Dendritic cell treated with granulocyte-macrophage colony-stimulating factor and Interleukin-4, amounts not matched to agents 40 ng/mL and 50 ng/mL, for 4 days (primary cell): ENCODE data around the gene CRADD.
A peak's percentile ranks its signal among the peaks of the same experiment; 100 is the strongest.

Experiments
- H3K27ac Mint-ChIP-seq: one replicate; pipeline ENCODE4 v1.8.0; 2022; ENCODE audit warnings: mild to moderate bottlenecking, mixed read lengths
- H3K27me3 Mint-ChIP-seq: one replicate; pipeline ENCODE4 v1.8.0; 2022; ENCODE audit warnings: mild to moderate bottlenecking, mixed read lengths
- H3K36me3 Mint-ChIP-seq: one replicate; pipeline ENCODE4 v1.8.0; 2022; ENCODE audit warnings: low read depth, mixed read lengths
- H3K4me1 Mint-ChIP-seq: one replicate; pipeline ENCODE4 v1.8.0; 2022; ENCODE audit warnings: low read depth, mixed read lengths
- H3K4me3 Mint-ChIP-seq: one replicate; pipeline ENCODE4 v1.8.0; 2022; ENCODE audit warnings: mild to moderate bottlenecking, moderate library complexity, mixed read lengths
- H3K9me3 Mint-ChIP-seq: one replicate; pipeline ENCODE4 v1.8.0; 2022; ENCODE audit warnings: mixed read lengths
- intact Hi-C: fragments of 100-400 bp; cut with micrococcal nuclease; formaldehyde crosslinking; loops from one replicate; pipeline ENCODE4 v1.15.0; 2022

CRADD gene

GRCh38 chr12:93741659-93742109 lies 64.5 kb downstream of the CRADD start:
- intact Hi-C loops: loop anchor here (1.0 to 2.0 kb wide), 3 partner anchors 64 to 239 kb away; partner anchors contain the start of gene CRADD
- Mint-ChIP-seq H3K4me3 (peak overlapping the region; percentile 80), H3K27me3 (peaks cover 2% of the 10 kb centered on the region), H3K9me3 (no peaks in the 10 kb centered on the region), H3K4me1 (peaks cover 45% of the 10 kb centered on the region), H3K36me3 (no peaks in the 10 kb centered on the region), H3K27ac (peak overlapping the region; percentile 93)

- Mint-ChIP-seq H3K4me3 (peak overlapping the region; percentile 80), H3K9me3 (no peaks in the 10 kb centered on the region), H3K36me3 (no peaks in the 10 kb centered on the region), H3K27ac (peak overlapping the region; percentile 93), H3K27me3 (peaks cover 2% of the 10 kb centered on the region), H3K4me1 (peaks cover 50% of the 10 kb centered on the region)
- intact Hi-C loops: loop anchor here (1.0 to 2.0 kb wide), 3 partner anchors 65 to 240 kb away; partner anchors contain the start of gene CRADD
These were observed 65.1 kb downstream of the CRADD start for GRCh38 chr12:93742110-93742934.

GRCh38 chr12:93743229-93743998 lies 66.2 kb downstream of the CRADD start:
- H3K4me1 Mint-ChIP-seq: peaks cover 46% of the 10 kb centered on the region
- no peak overlapping the region for H3K4me3 Mint-ChIP-seq
- intact Hi-C loops: loop anchor here (2.0 kb wide), 1 partner anchor 241 kb away; no protein-coding TSS in a partner anchor
- H3K9me3 Mint-ChIP-seq: no peaks in the 10 kb centered on the region
- peaks cover 2% of the 10 kb centered on the region for H3K27me3 Mint-ChIP-seq
- H3K36me3 Mint-ChIP-seq: no peaks in the 10 kb centered on the region
- H3K27ac Mint-ChIP-seq: peak overlapping the region; percentile 93

GRCh38 chr12:93743999-93744689 lies 67.0 kb downstream of the CRADD start:
- Mint-ChIP-seq H3K4me1 (peaks cover 46% of the 10 kb centered on the region), H3K9me3 (no peaks in the 10 kb centered on the region), H3K27me3 (no peaks in the 10 kb centered on the region), H3K4me3 (no peak overlapping the region), H3K36me3 (no peaks in the 10 kb centered on the region), H3K27ac (no peak overlapping the region)
- intact Hi-C loops: loop anchor here (2.0 kb wide), 1 partner anchor 241 kb away; no protein-coding TSS in a partner anchor

- Mint-ChIP-seq H3K4me1 (peaks cover 48% of the 10 kb centered on the region), H3K4me3 (no peak overlapping the region), H3K27ac (peak overlapping the region; percentile 41), H3K36me3 (no peaks in the 10 kb centered on the region), H3K27me3 (no peaks in the 10 kb centered on the region), H3K9me3 (no peaks in the 10 kb centered on the region)
- intact Hi-C loops: no loop called here
These were observed 68.1 kb downstream of the CRADD start for GRCh38 chr12:93745286-93745685.

- intact Hi-C loops: no loop called here
- Mint-ChIP-seq H3K36me3 (no peaks in the 10 kb centered on the region), H3K27ac (no peak overlapping the region), H3K4me3 (no peak overlapping the region), H3K4me1 (peaks cover 41% of the 10 kb centered on the region), H3K27me3 (no peaks in the 10 kb centered on the region), H3K9me3 (no peaks in the 10 kb centered on the region)
These were observed 69.5 kb downstream of the CRADD start for GRCh38 chr12:93746572-93747168.

- no peak overlapping the region for H3K27ac Mint-ChIP-seq
- peaks cover 6% of the 10 kb centered on the region for H3K36me3 Mint-ChIP-seq
- intact Hi-C loops: no loop called here
- no peaks in the 10 kb centered on the region for H3K27me3 Mint-ChIP-seq
- H3K4me1 Mint-ChIP-seq: peaks cover 32% of the 10 kb centered on the region
- no peak overlapping the region for H3K4me3 Mint-ChIP-seq
- peaks cover 17% of the 10 kb centered on the region for H3K9me3 Mint-ChIP-seq
These were observed 71.7 kb downstream of the CRADD start for GRCh38 chr12:93748672-93749383.

- Mint-ChIP-seq H3K27me3 (no peaks in the 10 kb centered on the region), H3K36me3 (peaks cover 6% of the 10 kb centered on the region), H3K9me3 (peaks cover 24% of the 10 kb centered on the region), H3K4me1 (peaks cover 26% of the 10 kb centered on the region), H3K4me3 (no peak overlapping the region), H3K27ac (no peak overlapping the region)
- intact Hi-C loops: no loop called here
These were observed 72.3 kb downstream of the CRADD start for GRCh38 chr12:93749515-93749914.

- peaks cover 6% of the 10 kb centered on the region for H3K36me3 Mint-ChIP-seq
- peaks cover 28% of the 10 kb centered on the region for H3K9me3 Mint-ChIP-seq
- H3K27ac Mint-ChIP-seq: no peak overlapping the region
- intact Hi-C loops: no loop called here
- no peaks in the 10 kb centered on the region for H3K27me3 Mint-ChIP-seq
- peaks cover 23% of the 10 kb centered on the region for H3K4me1 Mint-ChIP-seq
- no peak overlapping the region for H3K4me3 Mint-ChIP-seq
These were observed 72.9 kb downstream of the CRADD start for GRCh38 chr12:93750056-93750455.

- Mint-ChIP-seq H3K27ac (no peak overlapping the region), H3K27me3 (no peaks in the 10 kb centered on the region), H3K36me3 (peaks cover 6% of the 10 kb centered on the region), H3K4me3 (no peak overlapping the region), H3K9me3 (peaks cover 28% of the 10 kb centered on the region), H3K4me1 (peaks cover 22% of the 10 kb centered on the region)
- intact Hi-C loops: no loop called here
These were observed 74.9 kb downstream of the CRADD start for GRCh38 chr12:93751864-93752610.

- intact Hi-C loops: no loop called here
- Mint-ChIP-seq H3K4me3 (no peak overlapping the region), H3K4me1 (peaks cover 19% of the 10 kb centered on the region), H3K36me3 (peaks cover 6% of the 10 kb centered on the region), H3K27ac (no peak overlapping the region), H3K27me3 (no peaks in the 10 kb centered on the region), H3K9me3 (peaks cover 28% of the 10 kb centered on the region)
These were observed 76.1 kb downstream of the CRADD start for GRCh38 chr12:93753285-93753684.

GRCh38 chr12:93753838-93754429 lies 76.8 kb downstream of the CRADD start:
- H3K27me3 Mint-ChIP-seq: no peaks in the 10 kb centered on the region
- intact Hi-C loops: no loop called here
- peaks cover 6% of the 10 kb centered on the region for H3K36me3 Mint-ChIP-seq
- peaks cover 16% of the 10 kb centered on the region for H3K4me1 Mint-ChIP-seq
- H3K4me3 Mint-ChIP-seq: no peak overlapping the region
- H3K27ac Mint-ChIP-seq: no peak overlapping the region
- peaks cover 28% of the 10 kb centered on the region for H3K9me3 Mint-ChIP-seq
